Neural cell (in vitro differentiated cells): Measurements from ENCODE around the gene CAMK1D.

Experiments
- EZH2 ChIP-seq: fragments of 200-600, 300-800 bp; shearing (Covaris generic), sonication (generic); IDR thresholded peaks from 2 replicates; pipeline ENCODE4 v1.6.1; 2014; ENCODE audit warnings: antibody characterized with exemption, low read length, borderline replicate concordance, mild to moderate bottlenecking; ENCODE audit not compliant: insufficient read depth, poor library complexity, severe bottlenecking
- TAF1 ChIP-seq: IDR thresholded peaks from 2 replicates; pipeline ENCODE4 v1.6.1; 2012; ENCODE audit warnings: low read depth
- TF ChIP-seq, protein P1 (sequence below): fragments of 450-650 bp; IDR thresholded peaks from 2 replicates; pipeline ENCODE4 v1.5.1; 2014; ENCODE audit warnings: antibody characterized with exemption, mild to moderate bottlenecking, moderate library complexity; ENCODE audit not compliant: poor library complexity, severe bottlenecking

DNA sequence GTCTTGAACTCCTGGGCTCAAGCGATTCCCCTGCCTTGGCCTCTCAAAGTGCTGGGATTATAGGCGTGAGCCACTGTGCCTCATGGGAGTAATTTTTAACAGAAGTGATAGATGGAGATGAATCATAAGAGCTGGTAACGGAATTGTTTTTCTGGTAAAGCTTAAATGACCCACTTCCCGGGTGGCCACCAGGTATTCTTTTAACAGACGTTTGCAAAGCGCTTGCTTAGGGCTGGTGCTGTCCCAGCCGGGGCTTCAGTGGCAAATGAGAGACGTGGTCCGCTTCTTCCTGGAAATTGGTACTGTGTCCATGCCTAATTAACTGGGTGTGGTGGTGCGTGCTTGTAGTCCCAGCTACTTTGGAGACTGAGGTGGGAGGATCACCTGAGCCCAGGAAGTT is 23.5 kb downstream of the CAMK1D start:
- no peak for TF ChIP-seq TAF1
- TF ChIP-seq, protein P1, sequence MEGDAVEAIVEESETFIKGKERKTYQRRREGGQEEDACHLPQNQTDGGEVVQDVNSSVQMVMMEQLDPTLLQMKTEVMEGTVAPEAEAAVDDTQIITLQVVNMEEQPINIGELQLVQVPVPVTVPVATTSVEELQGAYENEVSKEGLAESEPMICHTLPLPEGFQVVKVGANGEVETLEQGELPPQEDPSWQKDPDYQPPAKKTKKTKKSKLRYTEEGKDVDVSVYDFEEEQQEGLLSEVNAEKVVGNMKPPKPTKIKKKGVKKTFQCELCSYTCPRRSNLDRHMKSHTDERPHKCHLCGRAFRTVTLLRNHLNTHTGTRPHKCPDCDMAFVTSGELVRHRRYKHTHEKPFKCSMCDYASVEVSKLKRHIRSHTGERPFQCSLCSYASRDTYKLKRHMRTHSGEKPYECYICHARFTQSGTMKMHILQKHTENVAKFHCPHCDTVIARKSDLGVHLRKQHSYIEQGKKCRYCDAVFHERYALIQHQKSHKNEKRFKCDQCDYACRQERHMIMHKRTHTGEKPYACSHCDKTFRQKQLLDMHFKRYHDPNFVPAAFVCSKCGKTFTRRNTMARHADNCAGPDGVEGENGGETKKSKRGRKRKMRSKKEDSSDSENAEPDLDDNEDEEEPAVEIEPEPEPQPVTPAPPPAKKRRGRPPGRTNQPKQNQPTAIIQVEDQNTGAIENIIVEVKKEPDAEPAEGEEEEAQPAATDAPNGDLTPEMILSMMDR: no peak
- no peak for TF ChIP-seq EZH2
